K562 (cell line): ENCODE results near the gene MEX3D. TPM values are rescaled to one million over a fixed set of nuclear protein-coding genes. Genes with fewer than 3 reads are reported as not detected.

Experiments
- BMI1 ChIP-seq: fragments of 150-350 bp; IDR thresholded peaks from 2 replicates; pipeline ENCODE4 v1.6.1; 2014; ENCODE audit warnings: low read length
- CREB1 ChIP-seq, 2 experiments: sonication (generic) in 1 of 2; formaldehyde crosslinking in 1 of 2; IDR thresholded peaks; 2 replicates each; pipeline versions ENCODE4 v1.6.1 to v1.8.0; 2012 to 2022; ENCODE audit warnings: inconsistent platforms in 1 of 2, mild to moderate bottlenecking in 1 of 2, missing genetic modification reagents in 1 of 2, moderate library complexity in 1 of 2
- ELF2 ChIP-seq: fragments of 250-450 bp; sonication (Bioruptor Pico); IDR thresholded peaks from 2 replicates; pipeline ENCODE4 v1.5.0; 2021; ENCODE audit warnings: mild to moderate bottlenecking
- ERF ChIP-seq: fragments of 450-650 bp; formaldehyde crosslinking; IDR thresholded peaks from 2 replicates; pipeline ENCODE4 v1.4.0; 2020; ENCODE audit warnings: mild to moderate bottlenecking, mixed read lengths
- ETS2 ChIP-seq: IDR thresholded peaks from 2 replicates; pipeline ENCODE4 v1.6.1; 2016; ENCODE audit warnings: borderline replicate concordance, missing genetic modification characterization, mild to moderate bottlenecking, moderate library complexity, missing compliant biosample characterization; ENCODE audit not compliant: poor library complexity, severe bottlenecking
- FOXJ2 ChIP-seq: fragments of 200-800 bp; sonication (Bioruptor generic); IDR thresholded peaks from 2 replicates; pipeline ENCODE4 v1.6.1; 2016; ENCODE audit warnings: missing genetic modification characterization, missing compliant biosample characterization
- GABPB2 ChIP-seq: fragments of 250-450 bp; sonication (Bioruptor Pico); conservative IDR thresholded peaks from 2 replicates; pipeline ENCODE4 v1.5.1; 2021; ENCODE audit warnings: mild to moderate bottlenecking
- KLF16 ChIP-seq: IDR thresholded peaks from 2 replicates; pipeline ENCODE4 v1.6.1; 2016; ENCODE audit warnings: antibody characterized with exemption
- MAX ChIP-seq: sonication (generic); formaldehyde crosslinking; IDR thresholded peaks from 2 replicates; pipeline ENCODE4 v1.9.0; 2022; ENCODE audit warnings: mild to moderate bottlenecking, missing genetic modification reagents
- MYNN ChIP-seq, 2 experiments: sonication (generic); formaldehyde crosslinking in 1 of 2; IDR thresholded peaks; 2 replicates each; pipeline versions ENCODE4 v1.5.0 to v1.6.1; 2016 to 2020; ENCODE audit warnings: antibody characterized with exemption in 1 of 2, missing genetic modification reagents in 1 of 2
- PCBP1 ChIP-seq: fragments of 200-400 bp; formaldehyde crosslinking; IDR thresholded peaks from 2 replicates; pipeline ENCODE4 v1.6.1; 2018; ENCODE audit warnings: mild to moderate bottlenecking, low read depth, low read length; ENCODE audit not compliant: poor library complexity, severe bottlenecking
- POLR2AphosphoS2 ChIP-seq: IDR thresholded peaks from 2 replicates; pipeline ENCODE4 v1.6.1; 2012; ENCODE audit warnings: low read length, improper control_type of control experiment
- SNRNP70 ChIP-seq: fragments of 200-400 bp; formaldehyde crosslinking; optimal IDR thresholded peaks from 2 replicates; pipeline ENCODE3; 2017; ENCODE audit warnings: low read depth, low read length
- ZFP1 ChIP-seq: fragments of 450-650 bp; formaldehyde crosslinking; IDR thresholded peaks from 2 replicates; pipeline ENCODE4 v1.4.0; 2020; ENCODE audit warnings: mild to moderate bottlenecking, mixed read lengths
- ZNF212 ChIP-seq: fragments of 450-650 bp; formaldehyde crosslinking; IDR thresholded peaks from 2 replicates; pipeline ENCODE4 v1.4.0; 2020; ENCODE audit warnings: mild to moderate bottlenecking
- ZNF282 ChIP-seq: sonication (generic); formaldehyde crosslinking; IDR thresholded peaks from 2 replicates; pipeline ENCODE4 v1.8.1; 2023; ENCODE audit warnings: missing genetic modification reagents
- ZNF77 ChIP-seq: fragments of 250-450 bp; sonication (Bioruptor Pico); IDR thresholded peaks from 2 replicates; pipeline ENCODE4 v1.5.0; 2020
- polyA plus RNA-seq, 8 experiments: library from polyadenylated mRNA; depleted of rRNA in 4 of 8; stranded (reverse) in 5 of 8; unstranded in 3 of 8; fragments of >200 nt; fragmentation: Nextera tagmentation in 2 of 8; fragmentation: Illumina TruSeq in 1 of 8; extraction: Ambion mirVana in 2 of 8; extraction: Trizol in 1 of 8; gene quantifications; 2 replicates each; pipeline versions ENCODE4 v1.2.1 to v1.2.3, GENCODE V29; 2011 to 2014; ENCODE audit warnings: inconsistent platforms in 1 of 8, missing spikeins in 1 of 8
- total RNA-seq, 7 experiments: library from RNA; depleted of rRNA in 6 of 7; stranded (reverse); fragments of >200 nt in 6 of 7; fragmentation: Illumina TruSeq in 2 of 7; extraction: Trizol in 2 of 7; gene quantifications; 2 replicates each; pipeline versions ENCODE4 v1.2.1 to v1.2.3, GENCODE V29; 2011 to 2021; ENCODE audit warnings: low replicate concordance in 1 of 7
- TF ChIP-seq, protein P1 (sequence below): IDR thresholded peaks from 3 replicates; pipeline ENCODE4 v1.6.1; 2011; ENCODE audit warnings: borderline replicate concordance, mild to moderate bottlenecking; ENCODE audit not compliant: insufficient read length, insufficient read depth
- TF ChIP-seq, protein P2 (sequence below): sonication (generic); formaldehyde crosslinking; IDR thresholded peaks from 2 replicates; pipeline ENCODE4 v1.8.0; 2023; ENCODE audit warnings: mild to moderate bottlenecking, missing genetic modification reagents
- TF ChIP-seq, protein P3 (sequence below): fragments of 250-450 bp; sonication (Bioruptor Pico); IDR thresholded peaks from 2 replicates; pipeline ENCODE4 v1.4.0; 2020; ENCODE audit warnings: mild to moderate bottlenecking, moderate library complexity, borderline replicate concordance

MEX3D gene
- total and polyA plus RNA-seq, 9 of the 15 experiments (the other 6 are each of a cell fraction or from before 2014, with no cell fraction given), result 1.7 to 39.3 (median 5.7) TPM

DNA sequence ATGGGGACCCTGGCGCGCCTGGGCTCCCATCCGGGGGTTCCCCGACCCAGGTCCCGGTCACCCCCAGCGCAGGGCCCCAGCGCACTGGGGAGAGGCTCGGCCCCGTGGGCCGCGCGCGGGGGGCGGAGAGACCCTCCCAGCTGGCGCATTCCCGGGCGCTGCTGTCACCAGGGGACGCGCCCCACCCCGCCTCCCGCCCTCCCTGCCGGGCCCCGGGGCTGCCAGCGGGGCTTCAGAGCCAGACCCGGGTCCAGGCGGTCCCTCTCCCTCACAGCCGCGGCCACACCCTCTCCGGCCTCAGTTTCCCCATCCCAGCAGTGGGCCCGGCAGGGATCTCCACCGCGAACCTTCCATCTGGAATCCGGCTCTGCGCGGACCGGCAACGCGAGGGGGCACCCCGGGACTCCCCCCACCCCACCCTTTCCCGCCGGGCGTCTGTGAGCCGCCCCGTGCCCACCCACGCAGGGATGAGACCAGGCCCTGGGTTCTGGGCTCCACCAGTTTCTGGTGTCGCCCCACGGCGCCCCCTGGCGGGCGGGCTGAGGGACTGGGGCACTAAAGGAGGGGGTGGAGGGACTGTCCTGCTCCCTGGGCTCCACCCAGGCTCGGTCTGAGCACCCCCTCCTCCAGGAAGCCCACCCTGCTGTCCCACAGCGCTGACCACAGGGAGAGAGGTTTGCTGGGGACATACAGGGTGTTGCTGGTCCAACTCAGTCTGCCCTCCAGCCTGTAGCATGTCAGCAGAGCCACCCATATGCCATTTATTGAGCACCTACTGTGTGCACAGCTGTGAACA, 54.4 kb downstream of the MEX3D start (continued):
- no peak for TF ChIP-seq PCBP1
- TF ChIP-seq ZFP1 (CRISPR knock-in tag), result no peak
- TF ChIP-seq GABPB2 (CRISPR knock-in tag), result no peak
- TF ChIP-seq SNRNP70, result no peak
- TF ChIP-seq ZNF212, result no peak
- TF ChIP-seq ZNF282 (CRISPR knock-in tag), result no peak
- no peak for TF ChIP-seq POLR2AphosphoS2
- TF ChIP-seq, protein P1, sequence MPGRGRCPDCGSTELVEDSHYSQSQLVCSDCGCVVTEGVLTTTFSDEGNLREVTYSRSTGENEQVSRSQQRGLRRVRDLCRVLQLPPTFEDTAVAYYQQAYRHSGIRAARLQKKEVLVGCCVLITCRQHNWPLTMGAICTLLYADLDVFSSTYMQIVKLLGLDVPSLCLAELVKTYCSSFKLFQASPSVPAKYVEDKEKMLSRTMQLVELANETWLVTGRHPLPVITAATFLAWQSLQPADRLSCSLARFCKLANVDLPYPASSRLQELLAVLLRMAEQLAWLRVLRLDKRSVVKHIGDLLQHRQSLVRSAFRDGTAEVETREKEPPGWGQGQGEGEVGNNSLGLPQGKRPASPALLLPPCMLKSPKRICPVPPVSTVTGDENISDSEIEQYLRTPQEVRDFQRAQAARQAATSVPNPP, result no peak
- no peak for TF ChIP-seq FOXJ2 (tag)
- TF ChIP-seq CREB1 (IDR thresholded peaks at IDR 0.05), result no peak
- TF ChIP-seq CREB1 (CRISPR knock-in tag; IDR thresholded peaks at IDR 0.05), result 0 out of 2 replicates have a peak, but pooled peaks have one; percentile 26
- TF ChIP-seq ELF2, result no peak
- no peak for TF ChIP-seq ZNF77
- TF ChIP-seq MYNN (IDR thresholded peaks at IDR 0.05), result peak; percentile 56; the same call in 1 of the 2 replicates
- no peak for TF ChIP-seq MYNN (CRISPR knock-in tag; IDR thresholded peaks at IDR 0.05)
- no peak for TF ChIP-seq KLF16
- TF ChIP-seq ERF, result no peak
- no peak for TF ChIP-seq BMI1
- TF ChIP-seq ETS2, result no peak
- TF ChIP-seq, protein P2, sequence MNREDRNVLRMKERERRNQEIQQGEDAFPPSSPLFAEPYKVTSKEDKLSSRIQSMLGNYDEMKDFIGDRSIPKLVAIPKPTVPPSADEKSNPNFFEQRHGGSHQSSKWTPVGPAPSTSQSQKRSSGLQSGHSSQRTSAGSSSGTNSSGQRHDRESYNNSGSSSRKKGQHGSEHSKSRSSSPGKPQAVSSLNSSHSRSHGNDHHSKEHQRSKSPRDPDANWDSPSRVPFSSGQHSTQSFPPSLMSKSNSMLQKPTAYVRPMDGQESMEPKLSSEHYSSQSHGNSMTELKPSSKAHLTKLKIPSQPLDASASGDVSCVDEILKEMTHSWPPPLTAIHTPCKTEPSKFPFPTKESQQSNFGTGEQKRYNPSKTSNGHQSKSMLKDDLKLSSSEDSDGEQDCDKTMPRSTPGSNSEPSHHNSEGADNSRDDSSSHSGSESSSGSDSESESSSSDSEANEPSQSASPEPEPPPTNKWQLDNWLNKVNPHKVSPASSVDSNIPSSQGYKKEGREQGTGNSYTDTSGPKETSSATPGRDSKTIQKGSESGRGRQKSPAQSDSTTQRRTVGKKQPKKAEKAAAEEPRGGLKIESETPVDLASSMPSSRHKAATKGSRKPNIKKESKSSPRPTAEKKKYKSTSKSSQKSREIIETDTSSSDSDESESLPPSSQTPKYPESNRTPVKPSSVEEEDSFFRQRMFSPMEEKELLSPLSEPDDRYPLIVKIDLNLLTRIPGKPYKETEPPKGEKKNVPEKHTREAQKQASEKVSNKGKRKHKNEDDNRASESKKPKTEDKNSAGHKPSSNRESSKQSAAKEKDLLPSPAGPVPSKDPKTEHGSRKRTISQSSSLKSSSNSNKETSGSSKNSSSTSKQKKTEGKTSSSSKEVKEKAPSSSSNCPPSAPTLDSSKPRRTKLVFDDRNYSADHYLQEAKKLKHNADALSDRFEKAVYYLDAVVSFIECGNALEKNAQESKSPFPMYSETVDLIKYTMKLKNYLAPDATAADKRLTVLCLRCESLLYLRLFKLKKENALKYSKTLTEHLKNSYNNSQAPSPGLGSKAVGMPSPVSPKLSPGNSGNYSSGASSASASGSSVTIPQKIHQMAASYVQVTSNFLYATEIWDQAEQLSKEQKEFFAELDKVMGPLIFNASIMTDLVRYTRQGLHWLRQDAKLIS (CRISPR knock-in tag), result no peak
- TF ChIP-seq, protein P3, sequence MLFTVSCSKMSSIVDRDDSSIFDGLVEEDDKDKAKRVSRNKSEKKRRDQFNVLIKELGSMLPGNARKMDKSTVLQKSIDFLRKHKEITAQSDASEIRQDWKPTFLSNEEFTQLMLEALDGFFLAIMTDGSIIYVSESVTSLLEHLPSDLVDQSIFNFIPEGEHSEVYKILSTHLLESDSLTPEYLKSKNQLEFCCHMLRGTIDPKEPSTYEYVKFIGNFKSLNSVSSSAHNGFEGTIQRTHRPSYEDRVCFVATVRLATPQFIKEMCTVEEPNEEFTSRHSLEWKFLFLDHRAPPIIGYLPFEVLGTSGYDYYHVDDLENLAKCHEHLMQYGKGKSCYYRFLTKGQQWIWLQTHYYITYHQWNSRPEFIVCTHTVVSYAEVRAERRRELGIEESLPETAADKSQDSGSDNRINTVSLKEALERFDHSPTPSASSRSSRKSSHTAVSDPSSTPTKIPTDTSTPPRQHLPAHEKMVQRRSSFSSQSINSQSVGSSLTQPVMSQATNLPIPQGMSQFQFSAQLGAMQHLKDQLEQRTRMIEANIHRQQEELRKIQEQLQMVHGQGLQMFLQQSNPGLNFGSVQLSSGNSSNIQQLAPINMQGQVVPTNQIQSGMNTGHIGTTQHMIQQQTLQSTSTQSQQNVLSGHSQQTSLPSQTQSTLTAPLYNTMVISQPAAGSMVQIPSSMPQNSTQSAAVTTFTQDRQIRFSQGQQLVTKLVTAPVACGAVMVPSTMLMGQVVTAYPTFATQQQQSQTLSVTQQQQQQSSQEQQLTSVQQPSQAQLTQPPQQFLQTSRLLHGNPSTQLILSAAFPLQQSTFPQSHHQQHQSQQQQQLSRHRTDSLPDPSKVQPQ, result no peak
- TF ChIP-seq MAX, result 0 out of 2 replicates have a peak, but pooled peaks have one; percentile 12
